Neural progenitor cell (in vitro differentiated cells): ENCODE measurements around the gene SLX4IP. TPM values are rescaled to one million over a fixed set of nuclear protein-coding genes. Genes with fewer than 3 reads are reported as not detected.

Experiments
- DNase-seq: peaks from one replicate; pipeline ENCODE4 v3.0.0-alpha.2; 2016; ENCODE audit warnings: low spot score
- H2AFZ ChIP-seq: fragments of 200-600 bp; sonication (generic); replicated peaks from 2 replicates; pipeline ENCODE4 v1.6.1; 2016; ENCODE audit warnings: antibody characterized with exemption
- H3F3A ChIP-seq: fragments of 200-600 bp; sonication (generic); 2 replicates; pipeline ENCODE4 v1.6.1; 2016; ENCODE audit warnings: antibody characterized with exemption, low read depth
- H3K27ac ChIP-seq: fragments of 200-600 bp; sonication (generic); 2 replicates; pipeline ENCODE4 v1.5.1; 2016; ENCODE audit warnings: mild to moderate bottlenecking
- H3K27me3 ChIP-seq: fragments of 200-600 bp; sonication (generic); 2 replicates; pipeline ENCODE4 v1.6.1; 2016; ENCODE audit warnings: mild to moderate bottlenecking, moderate library complexity
- H3K36me3 ChIP-seq: fragments of 200-600 bp; sonication (generic); 2 replicates; pipeline ENCODE4 v1.5.1; 2016
- H3K4me1 ChIP-seq: fragments of 200-600 bp; sonication (generic); 2 replicates; pipeline ENCODE4 v1.6.1; 2016; ENCODE audit warnings: mixed run types
- H3K4me2 ChIP-seq: fragments of 200-600 bp; sonication (generic); 2 replicates; pipeline ENCODE4 v1.6.1; 2016
- H3K4me3 ChIP-seq: fragments of 200-600 bp; sonication (generic); 2 replicates; pipeline ENCODE4 v1.5.1; 2016
- H3K79me2 ChIP-seq: fragments of 200-600 bp; sonication (generic); 2 replicates; pipeline ENCODE4 v1.6.1; 2016; ENCODE audit warnings: low read depth
- H3K9ac ChIP-seq: fragments of 200-600 bp; sonication (generic); 2 replicates; pipeline ENCODE4 v1.6.1; 2016
- H3K9me3 ChIP-seq: fragments of 200-600 bp; sonication (generic); 2 replicates; pipeline ENCODE4 v1.5.1; 2016; ENCODE audit warnings: low read depth
- H4K20me1 ChIP-seq: fragments of 200-600 bp; sonication (generic); 2 replicates; pipeline ENCODE4 v1.6.1; 2016; ENCODE audit warnings: low read depth
- H3K27ac Mint-ChIP-seq: 3 replicates; pipeline ENCODE4 v1.8.0; 2021; ENCODE audit warnings: mixed read lengths
- H3K27me3 Mint-ChIP-seq: 2 replicates; pipeline ENCODE4 v1.8.0; 2022; ENCODE audit warnings: low read depth, mild to moderate bottlenecking, inconsistent platforms, moderate library complexity, mixed read lengths; ENCODE audit not compliant: insufficient read depth
- H3K36me3 Mint-ChIP-seq: 3 replicates; pipeline ENCODE4 v1.8.0; 2021; ENCODE audit warnings: mixed read lengths
- H3K4me1 Mint-ChIP-seq: 3 replicates; pipeline ENCODE4 v1.8.0; 2021; ENCODE audit warnings: mixed read lengths
- H3K4me3 Mint-ChIP-seq: 3 replicates; pipeline ENCODE4 v1.8.0; 2021; ENCODE audit warnings: mild to moderate bottlenecking, moderate library complexity, mixed read lengths
- H3K9me3 Mint-ChIP-seq: 3 replicates; pipeline ENCODE4 v1.8.0; 2020; ENCODE audit warnings: mixed read lengths
- EZH2 ChIP-seq: fragments of 200-600 bp; sonication (generic); IDR thresholded peaks from 2 replicates; pipeline ENCODE4 v1.6.1; 2017; ENCODE audit warnings: antibody characterized with exemption, mild to moderate bottlenecking, moderate library complexity
- EZH2phosphoT487 ChIP-seq: fragments of 200-600 bp; sonication (generic); IDR thresholded peaks from 2 replicates; pipeline ENCODE4 v1.6.1; 2017; ENCODE audit warnings: antibody characterized with exemption
- total RNA-seq: library from RNA; depleted of rRNA; stranded (reverse); fragments of >200 nt; gene quantifications from 2 replicates; pipeline ENCODE4 v1.2.3, GENCODE V29; 2015; ENCODE audit warnings: low replicate concordance
- TF ChIP-seq, protein P1 (sequence below): fragments of 200-600 bp; sonication (generic); IDR thresholded peaks from 2 replicates; pipeline ENCODE4 v1.5.1; 2017; ENCODE audit warnings: antibody characterized with exemption, mild to moderate bottlenecking

The SLX4IP gene
- total RNA-seq, 1 donor from 2014 or later, result 9.5 TPM

DNA sequence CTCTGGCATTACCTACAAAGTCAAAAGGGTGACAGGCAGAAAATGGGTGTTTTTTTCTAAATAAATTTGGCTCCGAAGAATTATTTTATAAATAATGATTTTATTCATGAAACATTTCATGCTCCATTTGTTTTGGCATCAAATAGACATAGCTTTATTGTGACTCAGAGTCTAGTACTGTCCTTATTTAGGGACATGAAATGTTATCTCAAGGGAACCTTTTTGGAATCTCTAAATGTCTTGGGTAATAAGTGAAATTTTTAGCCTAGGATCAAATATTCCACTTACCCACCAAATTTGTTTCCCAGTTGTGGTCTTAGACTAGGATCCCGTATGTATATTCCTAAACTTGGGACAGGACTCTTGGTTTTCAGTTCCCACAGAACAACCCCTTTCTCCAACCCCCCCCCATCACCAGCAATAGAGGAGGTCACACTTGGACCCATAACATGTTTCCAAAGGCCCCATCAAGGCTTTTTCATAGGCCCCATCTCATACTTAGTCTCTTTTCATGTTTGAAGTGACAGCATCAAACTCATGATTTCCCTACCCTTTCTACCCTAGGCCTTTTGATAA is 156.9 kb downstream of the SLX4IP start:
- H3K36me3 Mint-ChIP-seq, result no peaks in the 10 kb centered on the region
- H3K27me3 Mint-ChIP-seq, result peaks cover 3% of the 10 kb centered on the region
- Histone ChIP-seq H2AFZ (no peak overlapping the region), H3K9me3 (no peaks in the 10 kb centered on the region), H3K9ac (no peak overlapping the region), H3K4me3 (no peak overlapping the region), H4K20me1 (no peaks in the 10 kb centered on the region), H3K36me3 (no peaks in the 10 kb centered on the region), H3K79me2 (no peaks in the 10 kb centered on the region), H3F3A (peaks cover 16% of the 10 kb centered on the region), H3K27ac (no peak overlapping the region), H3K27me3 (no peaks in the 10 kb centered on the region), H3K4me2 (no peak overlapping the region), H3K4me1 (peaks cover 15% of the 10 kb centered on the region)
- TF ChIP-seq, protein P1, sequence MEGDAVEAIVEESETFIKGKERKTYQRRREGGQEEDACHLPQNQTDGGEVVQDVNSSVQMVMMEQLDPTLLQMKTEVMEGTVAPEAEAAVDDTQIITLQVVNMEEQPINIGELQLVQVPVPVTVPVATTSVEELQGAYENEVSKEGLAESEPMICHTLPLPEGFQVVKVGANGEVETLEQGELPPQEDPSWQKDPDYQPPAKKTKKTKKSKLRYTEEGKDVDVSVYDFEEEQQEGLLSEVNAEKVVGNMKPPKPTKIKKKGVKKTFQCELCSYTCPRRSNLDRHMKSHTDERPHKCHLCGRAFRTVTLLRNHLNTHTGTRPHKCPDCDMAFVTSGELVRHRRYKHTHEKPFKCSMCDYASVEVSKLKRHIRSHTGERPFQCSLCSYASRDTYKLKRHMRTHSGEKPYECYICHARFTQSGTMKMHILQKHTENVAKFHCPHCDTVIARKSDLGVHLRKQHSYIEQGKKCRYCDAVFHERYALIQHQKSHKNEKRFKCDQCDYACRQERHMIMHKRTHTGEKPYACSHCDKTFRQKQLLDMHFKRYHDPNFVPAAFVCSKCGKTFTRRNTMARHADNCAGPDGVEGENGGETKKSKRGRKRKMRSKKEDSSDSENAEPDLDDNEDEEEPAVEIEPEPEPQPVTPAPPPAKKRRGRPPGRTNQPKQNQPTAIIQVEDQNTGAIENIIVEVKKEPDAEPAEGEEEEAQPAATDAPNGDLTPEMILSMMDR, result no peak
- TF ChIP-seq EZH2phosphoT487 (no peak), EZH2 (no peak)
- DNase-seq, result no peak
- no peaks in the 10 kb centered on the region for H3K9me3 Mint-ChIP-seq
- peaks cover 28% of the 10 kb centered on the region for H3K4me1 Mint-ChIP-seq
- H3K27ac Mint-ChIP-seq, result no peak overlapping the region
- H3K4me3 Mint-ChIP-seq, result no peak overlapping the region

DNA sequence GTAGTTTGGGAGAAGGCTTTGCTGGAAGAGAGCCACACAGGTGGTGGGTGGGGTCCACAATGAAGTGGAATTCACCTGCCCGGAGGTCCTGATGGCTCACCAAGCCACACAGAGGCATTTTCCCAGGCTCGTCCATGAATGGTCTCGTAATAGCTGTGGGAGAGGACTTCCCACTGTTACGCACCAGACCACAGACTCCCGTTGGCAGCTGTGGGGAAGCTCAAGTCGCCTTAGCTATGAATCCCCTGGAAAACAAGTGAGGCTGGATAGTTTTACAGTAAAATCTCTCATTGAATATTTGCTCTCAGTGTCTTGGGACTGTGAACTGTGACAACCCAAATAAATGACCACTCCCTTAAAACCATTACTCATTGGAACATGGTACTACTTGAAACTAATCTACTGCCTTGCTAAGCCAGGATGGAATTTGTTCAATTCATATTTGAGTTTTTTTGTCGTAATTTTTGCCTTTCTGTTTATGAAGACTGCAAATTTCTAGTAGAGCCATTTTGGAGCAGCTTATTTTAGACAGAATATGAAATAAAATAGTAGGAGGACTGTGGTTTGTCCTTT is 159.3 kb downstream of the SLX4IP start:
- H3K27ac ChIP-seq, result no peak overlapping the region
- Mint-ChIP-seq H3K9me3 (no peaks in the 10 kb centered on the region), H3K27ac (no peak overlapping the region)

GRCh38 chr20:10595266-10595665 is 160.2 kb downstream of the SLX4IP start:
- Histone ChIP-seq H3K4me2 (peak overlapping the region; percentile 22), H3F3A (peaks cover 14% of the 10 kb centered on the region), H2AFZ (no peak overlapping the region), H3K79me2 (no peaks in the 10 kb centered on the region), H3K27ac (no peak overlapping the region), H3K9ac (no peak overlapping the region), H3K9me3 (no peaks in the 10 kb centered on the region), H4K20me1 (no peaks in the 10 kb centered on the region), H3K4me1 (peaks cover 15% of the 10 kb centered on the region), H3K36me3 (no peaks in the 10 kb centered on the region), H3K27me3 (no peaks in the 10 kb centered on the region), H3K4me3 (no peak overlapping the region)
- Mint-ChIP-seq H3K36me3 (peaks cover 5% of the 10 kb centered on the region), H3K9me3 (no peaks in the 10 kb centered on the region), H3K27ac (no peak overlapping the region), H3K27me3 (peaks cover 3% of the 10 kb centered on the region), H3K4me3 (no peak overlapping the region), H3K4me1 (peaks cover 28% of the 10 kb centered on the region)
- TF ChIP-seq, protein P1, result no peak
- no peak for TF ChIP-seq EZH2phosphoT487
- TF ChIP-seq EZH2, result no peak
- DNase-seq, result no peak

More for the DNA sequence above, 159.3 kb downstream of the SLX4IP start:
- peaks cover 15% of the 10 kb centered on the region for H3K4me1 ChIP-seq
- H3K27me3 ChIP-seq, result no peaks in the 10 kb centered on the region
- peaks cover 28% of the 10 kb centered on the region for H3K4me1 Mint-ChIP-seq
- DNase-seq, result no peak
- no peak overlapping the region for H3K4me3 Mint-ChIP-seq
- H3F3A ChIP-seq, result peaks cover 16% of the 10 kb centered on the region
- peaks cover 4% of the 10 kb centered on the region for H3K36me3 Mint-ChIP-seq
- no peak overlapping the region for H3K9ac ChIP-seq
- H3K4me3 ChIP-seq, result no peak overlapping the region
- peaks cover 3% of the 10 kb centered on the region for H3K27me3 Mint-ChIP-seq
- TF ChIP-seq EZH2 (no peak), EZH2phosphoT487 (no peak)
- TF ChIP-seq, protein P1, result no peak
- no peaks in the 10 kb centered on the region for H3K36me3 ChIP-seq
- no peak overlapping the region for H2AFZ ChIP-seq
- H3K79me2 ChIP-seq, result no peaks in the 10 kb centered on the region
- no peaks in the 10 kb centered on the region for H3K9me3 ChIP-seq
- H3K4me2 ChIP-seq, result no peak overlapping the region
- H4K20me1 ChIP-seq, result no peaks in the 10 kb centered on the region
